GM12872 (cell line): ENCODE data around the gene MED22.
A peak's percentile ranks its signal among the peaks of the same experiment; 100 is the strongest.

Source experiments
- CTCF ChIP-seq: IDR thresholded peaks from 3 replicates; pipeline ENCODE4 v1.5.1; 2011; ENCODE audit warnings: low read depth, mild to moderate bottlenecking, low read length, moderate library complexity; ENCODE audit not compliant: insufficient read depth

MED22 gene

DNA sequence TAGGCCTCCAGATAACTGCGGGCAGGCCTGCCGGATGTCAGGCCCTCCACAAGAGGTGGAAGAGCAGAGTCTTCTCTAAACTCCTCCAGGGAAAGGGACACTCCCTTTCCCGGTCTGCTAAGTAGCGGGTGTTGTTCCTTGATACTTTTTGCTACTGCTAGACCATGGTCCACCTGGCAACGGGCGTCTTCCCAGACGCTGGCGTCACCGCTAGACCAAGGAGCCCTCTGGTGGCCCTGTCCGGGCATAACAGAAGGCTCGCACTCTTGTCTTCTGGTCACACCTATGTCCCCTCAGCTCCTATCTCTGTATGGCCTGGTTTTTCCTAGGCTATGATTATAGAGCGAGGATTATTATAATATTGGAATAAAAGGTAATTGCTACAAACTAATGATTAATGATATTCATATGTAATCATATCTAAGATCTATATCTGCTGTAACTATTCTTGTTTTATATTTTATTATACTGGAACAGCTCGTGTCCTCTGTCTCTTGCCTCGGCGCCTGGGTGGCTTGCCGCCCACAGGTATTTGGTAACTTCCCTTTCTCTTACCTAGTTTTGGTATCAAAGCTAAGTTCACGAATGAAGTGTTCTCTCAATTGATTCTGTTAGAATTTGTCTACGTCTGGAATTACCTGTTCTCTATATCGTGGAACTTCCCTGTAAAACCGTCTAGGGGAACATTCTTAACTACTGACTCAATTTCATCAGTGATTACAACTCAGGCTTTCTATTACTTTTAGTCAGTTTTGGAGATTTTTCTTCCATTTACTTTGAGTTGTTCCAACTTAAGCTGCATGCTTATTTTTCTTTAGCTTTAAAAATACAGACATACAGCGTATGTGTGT, 18.4 kb downstream of the MED22 start:
- peak; percentile 63 for TF ChIP-seq CTCF

DNA sequence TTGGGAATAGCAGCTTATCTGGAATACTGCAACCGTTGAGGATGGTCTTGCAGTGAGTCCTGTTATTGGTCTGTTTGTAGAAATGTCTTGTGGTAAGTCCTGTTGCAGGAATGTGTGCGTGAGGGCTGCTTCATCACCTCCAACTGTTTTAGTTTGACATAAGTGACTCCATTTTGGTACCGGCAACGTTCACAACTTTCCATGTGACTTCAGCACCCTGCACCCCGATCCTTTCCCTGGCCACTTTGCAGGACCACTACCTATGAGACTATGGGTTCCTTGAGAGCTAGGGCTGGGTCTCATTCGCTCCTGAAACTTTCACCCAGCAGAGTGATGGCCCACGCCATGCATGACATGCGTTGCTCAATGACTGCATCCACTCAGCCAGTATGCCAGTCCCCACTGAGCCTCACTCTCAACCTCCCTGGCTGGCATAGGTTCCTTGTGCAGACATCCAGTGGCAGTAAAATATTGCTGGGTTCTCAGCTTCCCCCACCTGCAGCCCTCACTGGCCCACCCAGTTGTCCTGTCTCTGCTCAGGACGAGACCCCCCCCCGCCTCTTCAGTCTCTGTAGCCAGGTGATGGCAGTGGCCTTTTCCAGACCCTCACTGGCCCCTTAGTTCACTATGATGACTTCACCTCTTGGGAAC, 20.0 kb downstream of the MED22 start:
- TF ChIP-seq CTCF, result no peak

DNA sequence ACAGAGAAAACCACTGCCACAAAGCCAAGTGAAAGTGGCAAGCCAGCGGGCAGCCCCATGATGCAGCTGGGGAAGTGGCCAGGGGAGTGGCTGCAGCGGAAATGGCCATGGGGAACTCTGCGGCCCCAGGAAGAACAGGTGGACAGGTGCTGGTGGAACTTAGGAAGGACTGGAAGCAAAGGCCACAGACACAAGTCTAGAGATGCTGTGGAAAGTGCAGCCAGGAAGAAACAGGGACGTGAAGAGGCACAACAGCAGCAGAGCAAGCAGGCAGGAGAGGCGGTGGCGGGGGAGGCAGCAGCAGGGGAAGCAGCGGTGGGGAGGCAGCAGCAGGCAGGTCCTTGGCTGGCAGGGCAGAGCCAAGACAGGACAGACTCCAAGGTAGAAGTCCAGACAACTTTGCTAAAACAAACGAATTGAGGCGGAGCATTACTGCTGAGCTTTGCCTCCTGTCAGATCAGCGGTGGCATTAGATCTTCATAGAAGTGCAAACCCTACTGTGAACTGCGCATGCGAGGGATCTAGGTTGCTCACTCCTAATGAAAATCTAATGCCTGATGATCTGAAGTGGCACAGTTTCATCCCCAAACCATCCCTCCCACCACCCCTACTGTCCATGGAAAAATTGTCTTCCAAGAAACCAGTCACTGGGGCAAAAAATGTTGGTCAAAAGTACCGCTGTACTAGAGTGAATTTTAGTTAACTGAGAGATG, 23.8 kb downstream of the MED22 start:
- TF ChIP-seq CTCF, result no peak

DNA sequence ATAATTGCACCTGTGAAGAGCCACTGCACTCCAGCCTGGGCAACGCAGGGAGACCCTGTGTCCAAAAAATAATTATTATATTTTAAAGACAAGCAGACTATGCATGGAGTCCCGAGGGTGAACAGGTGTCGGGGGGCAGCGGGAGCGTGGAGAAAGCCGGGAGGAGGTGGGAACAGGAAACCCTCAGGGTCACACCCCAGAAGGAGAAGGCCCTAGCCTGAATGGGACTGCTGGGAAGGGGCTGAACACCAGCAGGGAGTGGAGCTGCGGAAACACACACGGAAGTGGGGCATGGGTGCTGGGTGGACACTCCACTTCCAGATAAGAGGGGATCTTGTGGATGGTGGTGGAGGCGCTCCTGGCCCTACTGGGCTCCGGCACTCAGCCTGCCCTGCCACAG, 24.7 kb downstream of the MED22 start:
- TF ChIP-seq CTCF, result no peak

- no peak for TF ChIP-seq CTCF
These were observed 25.2 kb downstream of the MED22 start for GRCh38 chr9:133322701-133323100.

DNA sequence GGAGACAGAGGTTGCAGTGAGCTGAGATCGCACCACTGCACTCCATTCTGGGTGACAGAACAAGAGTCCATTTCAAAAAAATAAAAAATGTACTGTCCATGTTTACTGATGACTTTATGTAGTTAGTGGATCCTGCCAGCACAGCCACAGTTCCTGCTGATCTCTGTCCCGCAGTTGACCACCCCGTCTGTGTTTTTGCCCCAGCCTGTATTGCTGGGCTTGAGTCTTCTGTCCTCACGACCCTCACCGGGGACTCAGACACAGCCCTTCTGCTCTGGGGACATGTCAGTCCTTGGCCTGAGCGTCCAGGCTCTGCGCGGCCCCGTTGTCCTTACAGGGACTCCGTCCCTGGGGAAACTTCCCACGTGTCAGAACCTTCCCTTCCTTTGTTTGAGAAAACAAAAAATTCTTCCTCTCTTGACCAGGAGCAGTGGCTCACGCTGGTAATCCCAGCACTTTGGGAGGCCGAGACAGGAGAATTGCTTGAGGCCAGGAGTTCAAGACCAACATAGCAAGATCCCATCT, 26.5 kb downstream of the MED22 start:
- TF ChIP-seq CTCF, result no peak

- no peak for TF ChIP-seq CTCF
These were observed 27.5 kb downstream of the MED22 start for GRCh38 chr9:133320421-133320881.
